H1 (cell line): ENCODE measurements around the gene TMPRSS11F. TPM values are rescaled to one million over a fixed set of nuclear protein-coding genes. Genes with fewer than 3 reads are reported as not detected.

Source experiments
- CTCF ChIA-PET: fragments of 300-600 bp; sonication (Branson Sonifier 250); formaldehyde crosslinking; loops from one replicate; lab custom pipeline; 2021; ENCODE audit not compliant: partially characterized antibody; lab: Charles Lee
- POLR2A ChIA-PET: fragments of 300-600 bp; sonication (Branson Sonifier 250); formaldehyde crosslinking; loops from one replicate; lab custom pipeline; 2021; ENCODE audit warnings: inconsistent platforms; ENCODE audit not compliant: partially characterized antibody; lab: Charles Lee
- DNase-seq, 2 experiments: peaks; one replicate each; pipeline versions ENCODE4 v3.0.0 to v3.0.0-alpha.2; 2010 to 2022; ENCODE audit warnings: low spot score in 2 of 2, low read depth in 1 of 2, mixed read lengths in 1 of 2
- FAIRE-seq: peaks from 2 replicates; lab custom pipeline; 2011; peaks lifted over from hg19 to GRCh38; lab: Jason Lieb, UNC
- H2AFZ ChIP-seq: 2 replicates; pipeline ENCODE4 v1.8.1; 2012; ENCODE audit warnings: low read length, inconsistent platforms
- H2AK5ac ChIP-seq: 2 replicates; pipeline ENCODE4 v1.6.1; 2013; ENCODE audit warnings: low read depth, low read length
- H2BK120ac ChIP-seq: replicated peaks from 2 replicates; pipeline ENCODE3; 2013; ENCODE audit warnings: low read depth, low read length, inconsistent platforms
- H2BK12ac ChIP-seq: 2 replicates; pipeline ENCODE4 v1.6.1; 2013; ENCODE audit warnings: low read depth, low read length
- H2BK15ac ChIP-seq: 2 replicates; pipeline ENCODE4 v1.6.1; 2013; ENCODE audit warnings: low read length
- H2BK20ac ChIP-seq: 2 replicates; pipeline ENCODE4 v1.6.1; 2013; ENCODE audit warnings: low read length
- H2BK5ac ChIP-seq: 2 replicates; pipeline ENCODE4 v1.6.1; 2013; ENCODE audit warnings: low read depth, low read length
- H3K14ac ChIP-seq: 2 replicates; pipeline ENCODE4 v1.6.1; 2013; ENCODE audit warnings: inconsistent platforms; ENCODE audit not compliant: insufficient read length
- H3K18ac ChIP-seq: 2 replicates; pipeline ENCODE4 v1.6.1; 2013; ENCODE audit warnings: low read length; ENCODE audit errors: extremely low read depth
- H3K23ac ChIP-seq: 2 replicates; pipeline ENCODE4 v1.6.1; 2013; ENCODE audit warnings: inconsistent platforms; ENCODE audit not compliant: insufficient read length
- H3K23me2 ChIP-seq: 2 replicates; pipeline ENCODE4 v1.6.1; 2013; ENCODE audit warnings: low read depth, low read length
- H3K27ac ChIP-seq: 2 replicates; pipeline ENCODE4 v1.6.1; 2011; ENCODE audit warnings: low read depth, low read length, inconsistent platforms
- H3K27me3 ChIP-seq, 4 experiments: replicated peaks in 1 of 4; 1 replicate in 1 of 4; 2 replicates in 3 of 4; pipeline versions ENCODE4 v1.6.1 to v1.8.1; 2011 to 2013; ENCODE audit warnings: low read length in 3 of 4, mild to moderate bottlenecking in 3 of 4, inconsistent platforms in 2 of 4, mixed read lengths in 2 of 4, moderate library complexity in 1 of 4; ENCODE audit not compliant: control insufficient read depth in 3 of 4, insufficient read depth in 3 of 4; ENCODE audit errors: extremely low read depth in 1 of 4
- H3K36me3 ChIP-seq, 4 experiments: 2 replicates each; pipeline versions ENCODE4 v1.6.1 to v1.8.1; 2011 to 2013; ENCODE audit warnings: mild to moderate bottlenecking in 4 of 4, low read length in 3 of 4, moderate library complexity in 2 of 4, control low read depth in 1 of 4, inconsistent platforms in 1 of 4; ENCODE audit not compliant: insufficient read depth in 4 of 4, control insufficient read depth in 2 of 4
- H3K4ac ChIP-seq: replicated peaks from 2 replicates; pipeline ENCODE3; 2013; ENCODE audit warnings: low read length, low read depth, mixed read lengths, inconsistent platforms; ENCODE audit not compliant: insufficient read length
- H3K4me1 ChIP-seq, 4 experiments: replicated peaks in 1 of 4; 1 replicate in 1 of 4; 2 replicates in 3 of 4; pipeline versions ENCODE4 v1.6.1 to v1.8.1; 2011 to 2013; ENCODE audit warnings: low read length in 3 of 4, inconsistent platforms in 2 of 4, mixed read lengths in 1 of 4; ENCODE audit not compliant: insufficient read depth in 4 of 4, control insufficient read depth in 3 of 4
- H3K4me2 ChIP-seq, 2 experiments: 2 replicates each; pipeline versions ENCODE4 v1.6.1 to v1.8.1; 2011 to 2013; ENCODE audit warnings: low read depth in 2 of 2, low read length in 2 of 2, control low read depth in 1 of 2, inconsistent platforms in 1 of 2, mild to moderate bottlenecking in 1 of 2; ENCODE audit not compliant: insufficient read depth in 1 of 2
- H3K4me3 ChIP-seq, 4 experiments: fragments of 200-600, 300-600 bp in 1 of 4; sonication (generic), shearing (Covaris generic), sonication (Bioruptor Twin) in 1 of 4; 2 replicates each; pipeline versions ENCODE4 v1.5.1 to v1.8.1; 2011 to 2016; ENCODE audit warnings: low read length in 4 of 4, low read depth in 3 of 4, control low read depth in 2 of 4, inconsistent platforms in 2 of 4, mild to moderate bottlenecking in 2 of 4, mixed read lengths in 1 of 4, moderate library complexity in 1 of 4; ENCODE audit not compliant: insufficient read depth in 2 of 4; ENCODE audit errors: extremely low read depth in 1 of 4
- H3K56ac ChIP-seq: replicated peaks from 2 replicates; pipeline ENCODE3; 2013; ENCODE audit warnings: low read depth, mild to moderate bottlenecking, mixed read lengths, low read length, inconsistent platforms; ENCODE audit not compliant: insufficient read length
- H3K79me1 ChIP-seq: 2 replicates; pipeline ENCODE4 v1.6.1; 2013; ENCODE audit warnings: low read depth, low read length, control low read depth
- H3K79me2 ChIP-seq, 2 experiments: 2 replicates each; pipeline versions ENCODE4 v1.6.1 to v1.8.1; 2012 to 2013; ENCODE audit warnings: low read length in 2 of 2, mild to moderate bottlenecking in 2 of 2, inconsistent platforms in 1 of 2; ENCODE audit not compliant: insufficient read depth in 2 of 2, control insufficient read depth in 1 of 2
- H3K9ac ChIP-seq, 4 experiments: replicated peaks in 1 of 4; 1 replicate in 1 of 4; 2 replicates in 3 of 4; pipeline versions ENCODE4 v1.6.1 to v1.8.1; 2011 to 2013; ENCODE audit warnings: low read depth in 3 of 4, low read length in 3 of 4, control low read depth in 2 of 4, mild to moderate bottlenecking in 2 of 4, moderate library complexity in 2 of 4, inconsistent platforms in 1 of 4; ENCODE audit errors: extremely low read depth in 1 of 4
- H3K9me3 ChIP-seq, 2 experiments: 2 replicates each; pipeline versions ENCODE4 v1.6.1 to v1.8.1; 2012 to 2013; ENCODE audit warnings: mild to moderate bottlenecking in 2 of 2, moderate library complexity in 2 of 2, control low read depth in 1 of 2, inconsistent platforms in 1 of 2, low read depth in 1 of 2, low read length in 1 of 2, mixed read lengths in 1 of 2; ENCODE audit not compliant: insufficient read depth in 2 of 2
- H4K20me1 ChIP-seq, 2 experiments: replicated peaks in 1 of 2; 2 replicates each; pipeline versions ENCODE3 to v1.8.1; 2011 to 2013; ENCODE audit warnings: inconsistent platforms in 2 of 2, low read length in 2 of 2, mild to moderate bottlenecking in 1 of 2; ENCODE audit not compliant: insufficient read depth in 2 of 2, control insufficient read depth in 1 of 2
- H4K5ac ChIP-seq: 2 replicates; pipeline ENCODE4 v1.6.1; 2013; ENCODE audit warnings: low read length, low read depth, mixed read lengths, inconsistent platforms; ENCODE audit not compliant: insufficient read length
- H4K8ac ChIP-seq: 2 replicates; pipeline ENCODE4 v1.8.0; 2013; ENCODE audit warnings: mild to moderate bottlenecking, moderate library complexity, low read length, inconsistent platforms; ENCODE audit not compliant: insufficient read depth; ENCODE audit errors: extremely low read depth
- H4K91ac ChIP-seq: replicated peaks from 2 replicates; pipeline ENCODE3; 2013; ENCODE audit warnings: low read length, mixed read lengths, inconsistent platforms; ENCODE audit not compliant: insufficient read length
- BCL11A ChIP-seq, 2 experiments: IDR thresholded peaks; one replicate each; pipeline ENCODE4 v1.6.1; 2011; ENCODE audit warnings: low read depth in 2 of 2, low read length in 2 of 2, mild to moderate bottlenecking in 2 of 2
- BRCA1 ChIP-seq: IDR thresholded peaks from 2 replicates; pipeline ENCODE4 v1.6.1; 2012; ENCODE audit warnings: low read depth, low read length, improper control_type of control experiment
- CHD1 ChIP-seq: IDR thresholded peaks from 2 replicates; pipeline ENCODE4 v1.6.1; 2012; ENCODE audit warnings: low read depth, low read length, improper control_type of control experiment
- CREB1 ChIP-seq: IDR thresholded peaks from 2 replicates; pipeline ENCODE4 v1.6.1; 2012; ENCODE audit warnings: inconsistent platforms
- EP300 ChIP-seq, 2 experiments: IDR thresholded peaks; 1 replicate in 1 of 2; 2 replicates in 1 of 2; pipeline ENCODE4 v1.6.1; 2011 to 2012; ENCODE audit warnings: low read depth in 2 of 2, low read length in 2 of 2, mild to moderate bottlenecking in 2 of 2, borderline replicate concordance in 1 of 2, inconsistent platforms in 1 of 2, moderate library complexity in 1 of 2
- GTF2F1 ChIP-seq: IDR thresholded peaks from 2 replicates; pipeline ENCODE4 v1.6.1; 2012; ENCODE audit warnings: low read depth, low read length, improper control_type of control experiment, borderline replicate concordance
- KDM1A ChIP-seq: fragments of 200-600, 300-600 bp; sonication (generic); IDR thresholded peaks from 2 replicates; pipeline ENCODE4 v1.7.1; 2016; ENCODE audit warnings: mild to moderate bottlenecking, low read length, borderline replicate concordance
- KDM4A ChIP-seq: IDR thresholded peaks from one replicate; pipeline ENCODE4 v1.7.1; 2012; ENCODE audit warnings: low read depth, mild to moderate bottlenecking, moderate library complexity, low read length, inconsistent platforms; ENCODE audit not compliant: severe bottlenecking
- MAFK ChIP-seq: IDR thresholded peaks from 2 replicates; pipeline ENCODE4 v1.6.1; 2012; ENCODE audit warnings: low read depth, mild to moderate bottlenecking, improper control_type of control experiment, low read length
- NANOG ChIP-seq: IDR thresholded peaks from 2 replicates; pipeline ENCODE4 v1.6.1; 2011; ENCODE audit warnings: low read length, low read depth, mild to moderate bottlenecking, inconsistent platforms; ENCODE audit not compliant: insufficient read depth, poor library complexity, severe bottlenecking
- SAP30 ChIP-seq: fragments of 300-600 bp; sonication (generic); IDR thresholded peaks from 2 replicates; pipeline ENCODE4 v1.7.1; 2012; ENCODE audit warnings: low read length, moderate library complexity, mild to moderate bottlenecking, inconsistent platforms; ENCODE audit not compliant: insufficient read depth, insufficient replicate concordance
- SIN3A ChIP-seq, 2 experiments: IDR thresholded peaks in 1 of 2; conservative IDR thresholded peaks in 1 of 2; 2 replicates each; pipeline ENCODE4 v1.6.1; 2011 to 2012; ENCODE audit warnings: low read length in 2 of 2, improper control_type of control experiment in 1 of 2, low read depth in 1 of 2, mild to moderate bottlenecking in 1 of 2
- SIRT6 ChIP-seq: IDR thresholded peaks from one replicate; pipeline ENCODE4 v1.7.1; 2012; ENCODE audit warnings: low read length, inconsistent platforms
- SP4 ChIP-seq: IDR thresholded peaks from 2 replicates; pipeline ENCODE4 v1.6.1; 2012; ENCODE audit warnings: low read length, inconsistent platforms
- SUZ12 ChIP-seq: fragments of 200-600 bp; sonication (generic); IDR thresholded peaks from 2 replicates; pipeline ENCODE4 v1.6.1; 2012; ENCODE audit warnings: mild to moderate bottlenecking, inconsistent platforms, low read length, moderate library complexity, mixed read lengths
- polyA plus RNA-seq, 7 experiments: library from polyadenylated mRNA; depleted of rRNA in 3 of 7; stranded (reverse) in 5 of 7; unstranded in 2 of 7; fragments of >200 nt in 5 of 7; fragments of 200-250 nt in 2 of 7; gene quantifications; 1 replicate in 5 of 7; 2 replicates in 1 of 7; 4 replicates in 1 of 7; pipeline versions ENCODE4 v1.2.1 to v1.2.3, GENCODE V29; 2011 to 2013; ENCODE audit warnings: missing spikeins in 2 of 7, mixed read lengths in 2 of 7
- total RNA-seq: library from RNA; stranded (reverse); fragmentation: NEBNext Ultra II Directional; extraction: Animal tissue kit (Norgen Biotek cat#: 25700); gene quantifications from 2 replicates; pipeline ENCODE4 v1.2.1, GENCODE V29; 2021

The TMPRSS11F gene
- total and polyA plus RNA-seq, 2 of the 8 experiments (the other 6 are each of a cell fraction or from before 2014, with no cell fraction given) = not detected

- no peak for TF ChIP-seq CREB1
- TF ChIP-seq KDM1A = no peak
- TF ChIP-seq GTF2F1 = no peak
- no peak for TF ChIP-seq KDM4A
- no peak for TF ChIP-seq SP4
- TF ChIP-seq SIRT6 = no peak
- TF ChIP-seq NANOG = no peak
- TF ChIP-seq CHD1 = no peak
- TF ChIP-seq SIN3A (conservative IDR thresholded peaks at IDR 0.05 in 1 of 2, IDR thresholded peaks at IDR 0.05 in 1 of 2; ENCODE audit: low read depth in 1 of 2, low read length in 2 of 2) = no peak
- no peak for TF ChIP-seq MAFK
- no peak for TF ChIP-seq BCL11A (IDR thresholded peaks at IDR 0.05; ENCODE audit: low read depth in 2 of 2, low read length in 2 of 2)
- no peak for TF ChIP-seq SAP30
- TF ChIP-seq EP300 (IDR thresholded peaks at IDR 0.05; ENCODE audit: borderline replicate concordance in 1 of 2, low read depth in 2 of 2, low read length in 2 of 2) = no peak
- no peak for TF ChIP-seq BRCA1
- no peak for TF ChIP-seq SUZ12
- Histone ChIP-seq H3K23ac (no peak overlapping the region), H2BK15ac (no peak overlapping the region), H4K20me1 (no peaks in the 10 kb centered on the region), H3K23me2 (no peaks in the 10 kb centered on the region), H3K36me3 (no peaks in the 10 kb centered on the region), H3K18ac (no peak overlapping the region), H2BK120ac (no peak overlapping the region), H3K4ac (no peak overlapping the region), H3K79me2 (no peaks in the 10 kb centered on the region), H3K4me1 (peaks cover 0 to 4% (median 0%) of the 10 kb centered on the region in 4 experiments; a peak in 2 of 7 replicates), H3K9me3 (no peaks in the 10 kb centered on the region), H3K56ac (no peak overlapping the region), H2AFZ (no peak overlapping the region), H4K91ac (no peak overlapping the region), H3K4me2 (no peak overlapping the region), H2AK5ac (no peak overlapping the region), H3K79me1 (no peaks in the 10 kb centered on the region), H3K27ac (no peak overlapping the region), H3K9ac (no peak overlapping the region), H2BK12ac (no peak overlapping the region), H3K4me3 (no peak overlapping the region), H2BK20ac (no peak overlapping the region), H3K27me3 (peaks cover 0 to 2% (median 0%) of the 10 kb centered on the region in 4 experiments; a peak in 1 of 7 replicates), H2BK5ac (no peak overlapping the region), H3K14ac (no peak overlapping the region), H4K5ac (no peak overlapping the region), H4K8ac (no peak overlapping the region)
- CTCF ChIA-PET = interaction anchor here (0.6 to 6.5 kb wide), 6 partner anchors 8 to 1096 kb away, joined by 3 to 43 read pairs (median 4); no protein-coding TSS in a partner anchor
- FAIRE-seq (no peak), DNase-seq (no peak)
- POLR2A ChIA-PET = no interaction called here
Measured at GRCh38 chr4:68074397-68074796, 55.3 kb downstream of the TMPRSS11F start.
